ENCODE results near the gene PPP2R2C.

PPP2R2C gene

DNA sequence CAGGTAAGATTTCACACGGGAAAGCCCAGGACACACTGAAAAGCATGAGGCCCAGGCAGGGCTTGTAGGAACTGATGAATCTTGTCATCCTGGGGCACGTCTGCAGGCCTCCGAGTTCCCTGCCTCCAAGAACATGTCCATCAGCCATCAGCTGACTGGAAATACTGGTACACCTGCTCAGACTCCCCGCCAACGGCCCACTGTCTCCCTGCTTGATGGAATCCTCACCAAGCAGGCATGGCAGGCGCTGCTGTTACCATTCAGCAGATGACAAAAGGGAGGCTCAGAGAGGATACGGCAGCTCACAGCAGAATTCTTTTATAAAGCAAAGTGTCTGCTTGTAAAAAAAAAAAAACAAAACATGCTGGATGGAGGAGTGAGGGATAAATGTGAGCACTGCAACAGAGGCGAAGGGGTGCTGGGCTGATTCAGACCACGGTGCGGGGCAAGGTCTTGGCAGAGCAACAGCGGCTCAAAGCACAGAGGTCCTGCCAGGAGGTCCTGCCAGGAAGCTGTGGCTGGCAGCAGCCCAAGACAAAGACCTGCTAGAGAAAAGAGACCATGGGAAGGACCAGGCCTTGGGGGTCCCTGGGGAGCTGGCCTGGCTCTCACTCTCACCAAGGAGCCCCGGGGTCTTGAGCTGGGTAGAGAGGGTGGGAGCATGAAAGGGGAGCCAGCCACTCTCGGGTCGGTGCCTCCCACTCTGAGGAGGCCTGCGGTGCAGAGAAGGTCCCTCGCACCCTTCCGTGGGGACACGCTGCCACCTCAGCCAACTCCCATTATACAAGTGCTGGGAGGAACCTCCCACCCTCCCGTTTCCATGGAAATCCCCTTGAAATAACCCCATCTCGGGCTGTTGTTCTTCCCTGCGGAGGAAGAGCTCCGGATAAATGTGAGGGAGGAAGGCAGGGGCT, 25.6 kb downstream of the PPP2R2C start:
- Histone ChIP-seq H3K4me3 (ENCODE audit: low read depth, low read length) (no peak overlapping the region), H3K27ac (ENCODE audit: extremely low read depth, low read depth, low read length) (no peak overlapping the region), H3K36me3 (ENCODE audit: control insufficient read depth in 2 of 2, insufficient read depth in 1 of 2, low read length in 2 of 2) (no peaks in the 10 kb centered on the region), H3K9me3 (ENCODE audit: control insufficient read depth, insufficient read depth, low read depth, low read length) (no peaks in the 10 kb centered on the region), H3K4me1 (ENCODE audit: control insufficient read depth, insufficient read depth, low read length) (no peaks in the 10 kb centered on the region)
- TF ChIP-seq ZIC2 (tag by site-specific recombination; IDR thresholded peaks at IDR 0.05) (peak; percentile 15; the same call in 1 of the 2 replicates), ZNF571 (tag by site-specific recombination; IDR thresholded peaks at IDR 0.05) (no peak)
- CTCF ChIA-PET = no interaction called here
- POLR2A ChIA-PET = no interaction called here

DNA sequence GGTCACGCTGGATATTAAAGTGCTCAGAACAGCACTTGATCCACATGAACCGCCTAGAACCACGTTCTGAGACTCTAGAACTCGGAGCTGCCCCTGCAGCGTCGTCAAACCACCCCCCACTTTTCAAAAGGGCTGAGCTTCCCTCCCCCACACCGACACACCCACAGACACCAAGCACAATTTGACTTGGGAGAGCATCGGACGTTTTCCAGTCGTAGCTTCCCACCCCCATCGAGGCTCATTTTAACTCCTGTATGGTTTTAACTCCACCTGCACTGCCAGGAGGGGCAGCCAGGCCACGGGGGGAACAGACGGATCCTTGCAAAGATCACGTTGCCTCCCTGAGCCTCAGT, 26.3 kb downstream of the PPP2R2C start:
- Histone ChIP-seq H3K4me3 (ENCODE audit: low read depth, low read length) (no peak overlapping the region), H3K27ac (ENCODE audit: extremely low read depth, low read depth, low read length) (no peak overlapping the region), H3K9me3 (ENCODE audit: control insufficient read depth, insufficient read depth, low read depth, low read length) (no peaks in the 10 kb centered on the region), H3K4me1 (ENCODE audit: control insufficient read depth, insufficient read depth, low read length) (no peaks in the 10 kb centered on the region), H3K36me3 (ENCODE audit: control insufficient read depth in 2 of 2, insufficient read depth in 1 of 2, low read length in 2 of 2) (no peaks in the 10 kb centered on the region)
- TF ChIP-seq, protein P1, sequence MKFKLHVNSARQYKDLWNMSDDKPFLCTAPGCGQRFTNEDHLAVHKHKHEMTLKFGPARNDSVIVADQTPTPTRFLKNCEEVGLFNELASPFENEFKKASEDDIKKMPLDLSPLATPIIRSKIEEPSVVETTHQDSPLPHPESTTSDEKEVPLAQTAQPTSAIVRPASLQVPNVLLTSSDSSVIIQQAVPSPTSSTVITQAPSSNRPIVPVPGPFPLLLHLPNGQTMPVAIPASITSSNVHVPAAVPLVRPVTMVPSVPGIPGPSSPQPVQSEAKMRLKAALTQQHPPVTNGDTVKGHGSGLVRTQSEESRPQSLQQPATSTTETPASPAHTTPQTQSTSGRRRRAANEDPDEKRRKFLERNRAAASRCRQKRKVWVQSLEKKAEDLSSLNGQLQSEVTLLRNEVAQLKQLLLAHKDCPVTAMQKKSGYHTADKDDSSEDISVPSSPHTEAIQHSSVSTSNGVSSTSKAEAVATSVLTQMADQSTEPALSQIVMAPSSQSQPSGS (tag by site-specific recombination; IDR thresholded peaks at IDR 0.05; ENCODE audit: low read depth) = no peak
- no peak for TF ChIP-seq ZNF514 (tag by site-specific recombination; IDR thresholded peaks at IDR 0.05)
- no peak for TF ChIP-seq ZNF548 (tag by site-specific recombination; IDR thresholded peaks at IDR 0.05)
- TF ChIP-seq ZNF184 (tag by site-specific recombination; IDR thresholded peaks at IDR 0.05) = no peak
- ChIA-PET POLR2A (no interaction called here), CTCF (no interaction called here)

DNA sequence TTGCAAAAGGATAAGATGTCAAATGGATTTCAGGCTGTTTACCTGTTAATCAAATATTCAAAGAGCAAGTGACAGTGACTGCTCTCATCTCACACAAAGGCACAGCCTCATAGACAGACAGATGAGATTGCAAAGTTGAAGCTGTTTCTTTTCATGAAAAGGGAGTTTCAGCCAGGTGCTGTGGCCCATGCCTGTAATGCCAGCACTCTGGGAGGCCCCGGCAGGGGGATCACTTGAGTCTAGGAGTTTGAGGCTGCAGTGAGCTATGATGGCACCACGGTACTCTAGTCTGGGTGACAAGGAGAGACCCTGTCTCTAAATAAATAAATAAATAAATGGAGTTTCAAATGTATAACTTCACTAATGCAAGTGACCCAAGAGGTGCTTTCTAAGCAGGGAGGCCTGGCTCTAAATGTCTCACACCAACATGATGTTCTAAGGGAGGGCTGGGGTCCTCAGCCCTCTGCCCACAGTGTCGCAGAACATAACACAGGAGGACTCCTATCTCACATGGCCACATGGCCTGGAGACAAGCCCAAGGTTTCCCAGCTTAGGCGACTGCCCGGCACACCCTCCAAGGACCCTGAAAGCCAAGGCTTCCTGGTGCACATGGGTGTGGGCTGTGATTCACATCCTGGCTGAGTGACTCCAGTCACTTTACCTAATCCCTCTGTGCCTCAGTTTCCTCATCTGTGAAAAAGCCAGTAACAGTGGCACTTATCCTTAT, 26.8 kb downstream of the PPP2R2C start:
- ChIA-PET CTCF (no interaction called here), POLR2A (no interaction called here)
- H3K36me3 ChIP-seq (ENCODE audit: control insufficient read depth in 2 of 2, insufficient read depth in 1 of 2, low read length in 2 of 2) = no peaks in the 10 kb centered on the region
- no peaks in the 10 kb centered on the region for H3K9me3 ChIP-seq (ENCODE audit: control insufficient read depth, insufficient read depth, low read depth, low read length)
- H3K27ac ChIP-seq (ENCODE audit: extremely low read depth, low read depth, low read length) = no peak overlapping the region
- no peaks in the 10 kb centered on the region for H3K4me1 ChIP-seq (ENCODE audit: control insufficient read depth, insufficient read depth, low read length)
- H3K4me3 ChIP-seq (ENCODE audit: low read depth, low read length) = no peak overlapping the region
- TF ChIP-seq GLI4 (tag by site-specific recombination; IDR thresholded peaks at IDR 0.05) = no peak
- TF ChIP-seq, protein P2, sequence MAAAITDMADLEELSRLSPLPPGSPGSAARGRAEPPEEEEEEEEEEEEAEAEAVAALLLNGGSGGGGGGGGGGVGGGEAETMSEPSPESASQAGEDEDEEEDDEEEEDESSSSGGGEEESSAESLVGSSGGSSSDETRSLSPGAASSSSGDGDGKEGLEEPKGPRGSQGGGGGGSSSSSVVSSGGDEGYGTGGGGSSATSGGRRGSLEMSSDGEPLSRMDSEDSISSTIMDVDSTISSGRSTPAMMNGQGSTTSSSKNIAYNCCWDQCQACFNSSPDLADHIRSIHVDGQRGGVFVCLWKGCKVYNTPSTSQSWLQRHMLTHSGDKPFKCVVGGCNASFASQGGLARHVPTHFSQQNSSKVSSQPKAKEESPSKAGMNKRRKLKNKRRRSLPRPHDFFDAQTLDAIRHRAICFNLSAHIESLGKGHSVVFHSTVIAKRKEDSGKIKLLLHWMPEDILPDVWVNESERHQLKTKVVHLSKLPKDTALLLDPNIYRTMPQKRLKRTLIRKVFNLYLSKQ (tag by site-specific recombination; IDR thresholded peaks at IDR 0.05; ENCODE audit: borderline replicate concordance) = no peak
- TF ChIP-seq ZNF555 (tag by site-specific recombination; conservative IDR thresholded peaks at IDR 0.05) = no peak
- no peak for TF ChIP-seq KLF8 (tag by site-specific recombination; IDR thresholded peaks at IDR 0.05)
- TF ChIP-seq, protein P3, sequence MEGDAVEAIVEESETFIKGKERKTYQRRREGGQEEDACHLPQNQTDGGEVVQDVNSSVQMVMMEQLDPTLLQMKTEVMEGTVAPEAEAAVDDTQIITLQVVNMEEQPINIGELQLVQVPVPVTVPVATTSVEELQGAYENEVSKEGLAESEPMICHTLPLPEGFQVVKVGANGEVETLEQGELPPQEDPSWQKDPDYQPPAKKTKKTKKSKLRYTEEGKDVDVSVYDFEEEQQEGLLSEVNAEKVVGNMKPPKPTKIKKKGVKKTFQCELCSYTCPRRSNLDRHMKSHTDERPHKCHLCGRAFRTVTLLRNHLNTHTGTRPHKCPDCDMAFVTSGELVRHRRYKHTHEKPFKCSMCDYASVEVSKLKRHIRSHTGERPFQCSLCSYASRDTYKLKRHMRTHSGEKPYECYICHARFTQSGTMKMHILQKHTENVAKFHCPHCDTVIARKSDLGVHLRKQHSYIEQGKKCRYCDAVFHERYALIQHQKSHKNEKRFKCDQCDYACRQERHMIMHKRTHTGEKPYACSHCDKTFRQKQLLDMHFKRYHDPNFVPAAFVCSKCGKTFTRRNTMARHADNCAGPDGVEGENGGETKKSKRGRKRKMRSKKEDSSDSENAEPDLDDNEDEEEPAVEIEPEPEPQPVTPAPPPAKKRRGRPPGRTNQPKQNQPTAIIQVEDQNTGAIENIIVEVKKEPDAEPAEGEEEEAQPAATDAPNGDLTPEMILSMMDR (tag by site-specific recombination; IDR thresholded peaks at IDR 0.05) = no peak
- TF ChIP-seq ZNF132 (tag by site-specific recombination; IDR thresholded peaks at IDR 0.05; ENCODE audit: borderline replicate concordance) = no peak
- no peak for TF ChIP-seq ZNF10 (tag by site-specific recombination; IDR thresholded peaks at IDR 0.05)
- no peak for TF ChIP-seq EGR2 (tag by site-specific recombination; IDR thresholded peaks at IDR 0.05; ENCODE audit: low read depth)
- TF ChIP-seq ZFP41 (tag by site-specific recombination; IDR thresholded peaks at IDR 0.05; ENCODE audit: borderline replicate concordance) = no peak
- TF ChIP-seq ZNF146 (tag by site-specific recombination; IDR thresholded peaks at IDR 0.05) = no peak
- TF ChIP-seq ZNF174 (tag by site-specific recombination; IDR thresholded peaks at IDR 0.05) = no peak
- TF ChIP-seq, protein P4, sequence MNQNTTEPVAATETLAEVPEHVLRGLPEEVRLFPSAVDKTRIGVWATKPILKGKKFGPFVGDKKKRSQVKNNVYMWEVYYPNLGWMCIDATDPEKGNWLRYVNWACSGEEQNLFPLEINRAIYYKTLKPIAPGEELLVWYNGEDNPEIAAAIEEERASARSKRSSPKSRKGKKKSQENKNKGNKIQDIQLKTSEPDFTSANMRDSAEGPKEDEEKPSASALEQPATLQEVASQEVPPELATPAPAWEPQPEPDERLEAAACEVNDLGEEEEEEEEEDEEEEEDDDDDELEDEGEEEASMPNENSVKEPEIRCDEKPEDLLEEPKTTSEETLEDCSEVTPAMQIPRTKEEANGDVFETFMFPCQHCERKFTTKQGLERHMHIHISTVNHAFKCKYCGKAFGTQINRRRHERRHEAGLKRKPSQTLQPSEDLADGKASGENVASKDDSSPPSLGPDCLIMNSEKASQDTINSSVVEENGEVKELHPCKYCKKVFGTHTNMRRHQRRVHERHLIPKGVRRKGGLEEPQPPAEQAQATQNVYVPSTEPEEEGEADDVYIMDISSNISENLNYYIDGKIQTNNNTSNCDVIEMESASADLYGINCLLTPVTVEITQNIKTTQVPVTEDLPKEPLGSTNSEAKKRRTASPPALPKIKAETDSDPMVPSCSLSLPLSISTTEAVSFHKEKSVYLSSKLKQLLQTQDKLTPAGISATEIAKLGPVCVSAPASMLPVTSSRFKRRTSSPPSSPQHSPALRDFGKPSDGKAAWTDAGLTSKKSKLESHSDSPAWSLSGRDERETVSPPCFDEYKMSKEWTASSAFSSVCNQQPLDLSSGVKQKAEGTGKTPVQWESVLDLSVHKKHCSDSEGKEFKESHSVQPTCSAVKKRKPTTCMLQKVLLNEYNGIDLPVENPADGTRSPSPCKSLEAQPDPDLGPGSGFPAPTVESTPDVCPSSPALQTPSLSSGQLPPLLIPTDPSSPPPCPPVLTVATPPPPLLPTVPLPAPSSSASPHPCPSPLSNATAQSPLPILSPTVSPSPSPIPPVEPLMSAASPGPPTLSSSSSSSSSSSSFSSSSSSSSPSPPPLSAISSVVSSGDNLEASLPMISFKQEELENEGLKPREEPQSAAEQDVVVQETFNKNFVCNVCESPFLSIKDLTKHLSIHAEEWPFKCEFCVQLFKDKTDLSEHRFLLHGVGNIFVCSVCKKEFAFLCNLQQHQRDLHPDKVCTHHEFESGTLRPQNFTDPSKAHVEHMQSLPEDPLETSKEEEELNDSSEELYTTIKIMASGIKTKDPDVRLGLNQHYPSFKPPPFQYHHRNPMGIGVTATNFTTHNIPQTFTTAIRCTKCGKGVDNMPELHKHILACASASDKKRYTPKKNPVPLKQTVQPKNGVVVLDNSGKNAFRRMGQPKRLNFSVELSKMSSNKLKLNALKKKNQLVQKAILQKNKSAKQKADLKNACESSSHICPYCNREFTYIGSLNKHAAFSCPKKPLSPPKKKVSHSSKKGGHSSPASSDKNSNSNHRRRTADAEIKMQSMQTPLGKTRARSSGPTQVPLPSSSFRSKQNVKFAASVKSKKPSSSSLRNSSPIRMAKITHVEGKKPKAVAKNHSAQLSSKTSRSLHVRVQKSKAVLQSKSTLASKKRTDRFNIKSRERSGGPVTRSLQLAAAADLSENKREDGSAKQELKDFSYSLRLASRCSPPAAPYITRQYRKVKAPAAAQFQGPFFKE (tag by site-specific recombination; IDR thresholded peaks at IDR 0.05; ENCODE audit: borderline replicate concordance) = no peak
- TF ChIP-seq PRDM1 (tag by site-specific recombination; IDR thresholded peaks at IDR 0.05) = no peak
- no peak for TF ChIP-seq TRIM28 (IDR thresholded peaks at IDR 0.05; ENCODE audit: borderline replicate concordance, low read length)
